A549 (cell line): ENCODE measurements around the gene GFPT1.

Experiments used
- CBX8 ChIP-seq: fragments of 200-600 bp; sonication (generic); IDR thresholded peaks from 2 replicates; pipeline ENCODE4 v1.6.1; 2016
- EP300 ChIP-seq, 2 experiments: fragments of >200 bp; sonication (Bioruptor Twin); formaldehyde crosslinking; IDR thresholded peaks; 2 replicates in 1 of 2; 3 replicates in 1 of 2; pipeline ENCODE4 v1.6.1; 2016 to 2017
- MAFK ChIP-seq: fragments of 450-650 bp; IDR thresholded peaks from 2 replicates; pipeline ENCODE4 v1.6.1; 2014; ENCODE audit not compliant: partially characterized antibody
- TF ChIP-seq, protein P1 (sequence below): fragments of >200 bp; sonication (Bioruptor Twin); formaldehyde crosslinking; IDR thresholded peaks from 3 replicates; pipeline ENCODE4 v1.5.1; 2016
- TF ChIP-seq, protein P2 (sequence below): IDR thresholded peaks from 2 replicates; pipeline ENCODE4 v1.6.1; 2012; ENCODE audit warnings: low read depth, borderline replicate concordance

DNA sequence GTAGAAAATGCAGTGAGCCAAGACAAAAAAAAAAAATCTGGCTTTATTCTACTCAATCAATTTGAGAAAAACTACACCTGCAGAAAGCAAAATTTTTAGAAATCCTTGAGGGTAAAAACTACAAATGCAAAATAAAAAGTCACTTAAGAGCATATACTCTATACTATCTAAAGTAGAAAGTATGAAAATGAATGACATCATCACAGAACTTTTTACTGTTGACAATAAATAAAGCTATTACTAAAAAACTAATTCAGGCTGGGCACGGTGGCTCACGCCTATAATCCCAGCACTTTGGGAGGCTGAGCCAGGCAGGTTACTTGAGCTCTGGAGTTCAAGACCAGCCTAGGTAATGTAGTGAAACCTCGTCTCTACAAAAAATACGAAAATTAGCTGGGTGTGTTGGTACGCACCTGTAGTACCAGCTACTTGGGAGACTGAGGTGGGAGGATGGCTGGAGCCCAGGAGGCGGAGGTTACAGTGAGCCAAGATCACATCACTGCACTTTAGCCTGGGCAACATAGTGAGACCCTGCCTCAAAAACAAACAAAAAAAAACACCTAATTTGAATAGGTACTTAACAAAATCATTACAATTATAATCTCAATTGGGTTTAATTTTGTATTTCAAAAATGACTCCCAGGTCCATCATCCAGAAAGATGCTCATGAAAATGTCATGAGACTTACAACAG is 42.6 kb upstream of the GFPT1 start:
- TF ChIP-seq, protein P1, sequence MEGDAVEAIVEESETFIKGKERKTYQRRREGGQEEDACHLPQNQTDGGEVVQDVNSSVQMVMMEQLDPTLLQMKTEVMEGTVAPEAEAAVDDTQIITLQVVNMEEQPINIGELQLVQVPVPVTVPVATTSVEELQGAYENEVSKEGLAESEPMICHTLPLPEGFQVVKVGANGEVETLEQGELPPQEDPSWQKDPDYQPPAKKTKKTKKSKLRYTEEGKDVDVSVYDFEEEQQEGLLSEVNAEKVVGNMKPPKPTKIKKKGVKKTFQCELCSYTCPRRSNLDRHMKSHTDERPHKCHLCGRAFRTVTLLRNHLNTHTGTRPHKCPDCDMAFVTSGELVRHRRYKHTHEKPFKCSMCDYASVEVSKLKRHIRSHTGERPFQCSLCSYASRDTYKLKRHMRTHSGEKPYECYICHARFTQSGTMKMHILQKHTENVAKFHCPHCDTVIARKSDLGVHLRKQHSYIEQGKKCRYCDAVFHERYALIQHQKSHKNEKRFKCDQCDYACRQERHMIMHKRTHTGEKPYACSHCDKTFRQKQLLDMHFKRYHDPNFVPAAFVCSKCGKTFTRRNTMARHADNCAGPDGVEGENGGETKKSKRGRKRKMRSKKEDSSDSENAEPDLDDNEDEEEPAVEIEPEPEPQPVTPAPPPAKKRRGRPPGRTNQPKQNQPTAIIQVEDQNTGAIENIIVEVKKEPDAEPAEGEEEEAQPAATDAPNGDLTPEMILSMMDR = no peak
- TF ChIP-seq, protein P2, sequence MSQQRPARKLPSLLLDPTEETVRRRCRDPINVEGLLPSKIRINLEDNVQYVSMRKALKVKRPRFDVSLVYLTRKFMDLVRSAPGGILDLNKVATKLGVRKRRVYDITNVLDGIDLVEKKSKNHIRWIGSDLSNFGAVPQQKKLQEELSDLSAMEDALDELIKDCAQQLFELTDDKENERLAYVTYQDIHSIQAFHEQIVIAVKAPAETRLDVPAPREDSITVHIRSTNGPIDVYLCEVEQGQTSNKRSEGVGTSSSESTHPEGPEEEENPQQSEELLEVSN = no peak
- no peak for TF ChIP-seq CBX8
- TF ChIP-seq MAFK = no peak
- TF ChIP-seq EP300 (IDR thresholded peaks at IDR 0.05) = no peak
